HepG2 (cell line): ENCODE results near the gene CNOT1. TPM values are rescaled to one million over a fixed set of nuclear protein-coding genes. Genes with fewer than 3 reads are reported as not detected.

Experiments
- E2F1 ChIP-seq: sonication (generic); formaldehyde crosslinking; IDR thresholded peaks from 2 replicates; pipeline ENCODE4 v1.5.0; 2020; ENCODE audit warnings: missing genetic modification reagents
- KAT8 ChIP-seq: IDR thresholded peaks from 2 replicates; pipeline ENCODE4 v1.6.1; 2016; ENCODE audit warnings: missing genetic modification reagents, missing compliant biosample characterization
- TRIM24 ChIP-seq: sonication (generic); formaldehyde crosslinking; IDR thresholded peaks from 2 replicates; pipeline ENCODE4 v1.8.0; 2022; ENCODE audit warnings: mild to moderate bottlenecking, missing genetic modification reagents
- ZNF343 ChIP-seq: sonication (generic); formaldehyde crosslinking; IDR thresholded peaks from 2 replicates; pipeline ENCODE4 v1.4.0; 2020; ENCODE audit warnings: mild to moderate bottlenecking, missing genetic modification reagents
- ZNF383 ChIP-seq: sonication (generic); formaldehyde crosslinking; IDR thresholded peaks from 2 replicates; pipeline ENCODE4 v1.4.0; 2020; ENCODE audit warnings: missing genetic modification reagents, mild to moderate bottlenecking, borderline replicate concordance
- polyA plus RNA-seq, 8 experiments: library from polyadenylated mRNA; depleted of rRNA in 3 of 8; stranded (reverse) in 7 of 8; unstranded in 1 of 8; fragments of >200 nt; fragmentation: Illumina TruSeq in 4 of 8; extraction: Trizol in 4 of 8; gene quantifications; 2 replicates each; pipeline versions ENCODE4 v1.2.1 to v1.2.3, GENCODE V29; 2011 to 2016; ENCODE audit warnings: low read depth in 4 of 8, missing spikeins in 1 of 8, mixed read lengths in 1 of 8; ENCODE audit not compliant: insufficient read depth in 1 of 8
- total RNA-seq, 5 experiments: library from RNA; depleted of rRNA; stranded (reverse); fragments of >200 nt; fragmentation: Illumina TruSeq; extraction: Trizol; gene quantifications; 2 replicates each; pipeline ENCODE4 v1.2.3, GENCODE V29; 2016; ENCODE audit warnings: low read depth in 1 of 5
- TF ChIP-seq, protein P1 (sequence below): sonication (generic); formaldehyde crosslinking; IDR thresholded peaks from 2 replicates; pipeline ENCODE4 v1.5.1; 2020; ENCODE audit warnings: mild to moderate bottlenecking, missing genetic modification reagents, moderate library complexity
- TF ChIP-seq, protein P2 (sequence below): IDR thresholded peaks from 2 replicates; pipeline ENCODE4 v1.6.1; 2016; ENCODE audit warnings: mild to moderate bottlenecking, missing biosample characterization, missing genetic modification reagents
- TF ChIP-seq, protein P3 (sequence below): sonication (generic); formaldehyde crosslinking; IDR thresholded peaks from 2 replicates; pipeline ENCODE4 v1.5.0; 2020; ENCODE audit warnings: mild to moderate bottlenecking, missing genetic modification reagents, borderline replicate concordance

Gene CNOT1
- total and polyA plus RNA-seq, 2 of the 13 experiments (the other 11 are each of a cell fraction or from before 2014, with no cell fraction given) = 188 to 232 TPM

DNA sequence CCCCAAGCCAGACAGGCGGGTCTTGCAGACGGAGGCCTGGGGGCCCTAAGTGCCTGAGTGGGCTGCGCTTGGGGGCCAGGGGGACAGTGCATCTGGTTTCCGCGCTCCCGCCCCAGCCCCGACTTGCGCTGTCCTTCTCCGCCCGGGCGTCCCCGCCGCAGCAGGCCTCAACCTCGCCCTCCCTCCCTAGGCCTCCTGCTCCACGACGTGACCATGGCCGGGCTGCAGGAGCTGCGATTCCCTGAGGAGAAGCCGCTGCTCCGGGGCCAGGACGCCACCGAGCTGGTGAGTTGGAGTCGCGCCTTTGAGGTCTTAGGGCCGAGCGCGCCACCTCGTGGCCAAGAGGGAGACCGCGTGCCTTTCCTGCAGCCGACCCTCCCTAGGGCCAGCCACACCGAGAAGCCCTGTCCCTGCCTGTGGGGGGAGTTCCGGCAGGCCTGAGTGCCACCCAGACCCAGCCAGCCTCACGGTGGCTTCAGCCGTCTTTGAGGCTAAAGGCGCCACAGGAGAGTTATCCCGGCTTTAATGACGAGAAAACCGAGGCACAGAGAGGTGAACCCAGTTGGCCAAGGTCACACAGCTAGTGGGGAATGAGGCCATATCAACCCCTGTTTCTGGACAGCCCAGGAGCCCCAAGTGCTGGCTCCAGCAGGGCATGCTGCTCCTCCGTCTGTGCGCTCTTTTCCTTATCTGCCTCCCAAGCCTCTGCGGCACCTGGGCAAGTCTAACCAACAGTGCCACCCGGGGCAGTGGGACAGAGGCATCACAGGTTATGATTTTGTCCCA is 141.9 kb downstream of the CNOT1 start (continued):
- TF ChIP-seq E2F1 (CRISPR knock-in tag) (no peak), ZNF383 (CRISPR knock-in tag) (peak; percentile 51; the same call in 1 of the 2 replicates), KAT8 (CRISPR knock-in tag) (no peak), ZNF343 (peak; percentile 39; the same call in 1 of the 2 replicates), TRIM24 (CRISPR knock-in tag) (no peak)
- TF ChIP-seq, protein P1, sequence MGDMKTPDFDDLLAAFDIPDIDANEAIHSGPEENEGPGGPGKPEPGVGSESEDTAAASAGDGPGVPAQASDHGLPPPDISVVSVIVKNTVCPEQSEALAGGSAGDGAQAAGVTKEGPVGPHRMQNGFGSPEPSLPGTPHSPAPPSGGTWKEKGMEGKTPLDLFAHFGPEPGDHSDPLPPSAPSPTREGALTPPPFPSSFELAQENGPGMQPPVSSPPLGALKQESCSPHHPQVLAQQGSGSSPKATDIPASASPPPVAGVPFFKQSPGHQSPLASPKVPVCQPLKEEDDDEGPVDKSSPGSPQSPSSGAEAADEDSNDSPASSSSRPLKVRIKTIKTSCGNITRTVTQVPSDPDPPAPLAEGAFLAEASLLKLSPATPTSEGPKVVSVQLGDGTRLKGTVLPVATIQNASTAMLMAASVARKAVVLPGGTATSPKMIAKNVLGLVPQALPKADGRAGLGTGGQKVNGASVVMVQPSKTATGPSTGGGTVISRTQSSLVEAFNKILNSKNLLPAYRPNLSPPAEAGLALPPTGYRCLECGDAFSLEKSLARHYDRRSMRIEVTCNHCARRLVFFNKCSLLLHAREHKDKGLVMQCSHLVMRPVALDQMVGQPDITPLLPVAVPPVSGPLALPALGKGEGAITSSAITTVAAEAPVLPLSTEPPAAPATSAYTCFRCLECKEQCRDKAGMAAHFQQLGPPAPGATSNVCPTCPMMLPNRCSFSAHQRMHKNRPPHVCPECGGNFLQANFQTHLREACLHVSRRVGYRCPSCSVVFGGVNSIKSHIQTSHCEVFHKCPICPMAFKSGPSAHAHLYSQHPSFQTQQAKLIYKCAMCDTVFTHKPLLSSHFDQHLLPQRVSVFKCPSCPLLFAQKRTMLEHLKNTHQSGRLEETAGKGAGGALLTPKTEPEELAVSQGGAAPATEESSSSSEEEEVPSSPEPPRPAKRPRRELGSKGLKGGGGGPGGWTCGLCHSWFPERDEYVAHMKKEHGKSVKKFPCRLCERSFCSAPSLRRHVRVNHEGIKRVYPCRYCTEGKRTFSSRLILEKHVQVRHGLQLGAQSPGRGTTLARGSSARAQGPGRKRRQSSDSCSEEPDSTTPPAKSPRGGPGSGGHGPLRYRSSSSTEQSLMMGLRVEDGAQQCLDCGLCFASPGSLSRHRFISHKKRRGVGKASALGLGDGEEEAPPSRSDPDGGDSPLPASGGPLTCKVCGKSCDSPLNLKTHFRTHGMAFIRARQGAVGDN (CRISPR knock-in tag) = peak; percentile 70
- TF ChIP-seq, protein P2, sequence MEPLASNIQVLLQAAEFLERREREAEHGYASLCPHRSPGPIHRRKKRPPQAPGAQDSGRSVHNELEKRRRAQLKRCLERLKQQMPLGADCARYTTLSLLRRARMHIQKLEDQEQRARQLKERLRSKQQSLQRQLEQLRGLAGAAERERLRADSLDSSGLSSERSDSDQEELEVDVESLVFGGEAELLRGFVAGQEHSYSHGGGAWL = peak; percentile 54; the same call in 1 of the 2 replicates
- TF ChIP-seq, protein P3, sequence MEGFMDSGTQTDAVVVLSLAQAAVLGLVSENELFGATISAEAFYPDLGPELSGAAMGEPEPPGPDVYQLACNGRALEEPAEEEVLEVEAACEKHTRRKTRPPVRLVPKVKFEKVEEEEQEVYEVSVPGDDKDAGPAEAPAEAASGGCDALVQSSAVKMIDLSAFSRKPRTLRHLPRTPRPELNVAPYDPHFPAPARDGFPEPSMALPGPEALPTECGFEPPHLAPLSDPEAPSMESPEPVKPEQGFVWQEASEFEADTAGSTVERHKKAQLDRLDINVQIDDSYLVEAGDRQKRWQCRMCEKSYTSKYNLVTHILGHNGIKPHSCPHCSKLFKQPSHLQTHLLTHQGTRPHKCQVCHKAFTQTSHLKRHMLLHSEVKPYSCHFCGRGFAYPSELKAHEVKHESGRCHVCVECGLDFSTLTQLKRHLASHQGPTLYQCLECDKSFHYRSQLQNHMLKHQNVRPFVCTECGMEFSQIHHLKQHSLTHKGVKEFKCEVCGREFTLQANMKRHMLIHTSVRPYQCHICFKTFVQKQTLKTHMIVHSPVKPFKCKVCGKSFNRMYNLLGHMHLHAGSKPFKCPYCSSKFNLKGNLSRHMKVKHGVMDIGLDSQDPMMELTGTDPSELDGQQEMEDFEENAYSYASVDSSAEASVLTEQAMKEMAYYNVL (CRISPR knock-in tag) = 0 out of 2 replicates have a peak, but pooled peaks have one; percentile 50
